AG08395 (cell line): ENCODE data around the gene MTMR1.

ENCODE experiments used
- DNase-seq: peaks from one replicate; pipeline ENCODE4 v3.0.0; 2012; ENCODE audit warnings: mixed read lengths, low spot score

Gene MTMR1

DNA sequence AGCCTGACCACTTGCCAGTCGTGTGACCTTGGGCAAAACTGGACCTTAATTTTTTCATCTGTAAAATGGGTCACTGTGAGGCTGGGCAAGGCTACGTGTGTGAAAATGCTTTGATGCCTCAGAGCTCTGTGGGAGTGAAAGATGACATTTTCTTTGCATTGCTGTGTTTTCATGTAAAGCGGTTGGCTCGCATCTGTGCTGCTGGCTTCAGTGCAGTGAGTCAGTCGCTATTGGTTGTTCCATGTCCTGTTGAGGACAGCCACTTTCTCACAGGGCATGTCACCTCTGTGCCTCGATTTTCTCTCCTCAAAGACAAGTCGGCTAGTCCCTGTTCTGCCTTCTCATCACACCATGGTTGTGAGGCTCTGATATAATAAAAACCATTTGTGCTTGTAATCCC is 4.4 kb downstream of the MTMR1 start:
- no peak for DNase-seq

DNA sequence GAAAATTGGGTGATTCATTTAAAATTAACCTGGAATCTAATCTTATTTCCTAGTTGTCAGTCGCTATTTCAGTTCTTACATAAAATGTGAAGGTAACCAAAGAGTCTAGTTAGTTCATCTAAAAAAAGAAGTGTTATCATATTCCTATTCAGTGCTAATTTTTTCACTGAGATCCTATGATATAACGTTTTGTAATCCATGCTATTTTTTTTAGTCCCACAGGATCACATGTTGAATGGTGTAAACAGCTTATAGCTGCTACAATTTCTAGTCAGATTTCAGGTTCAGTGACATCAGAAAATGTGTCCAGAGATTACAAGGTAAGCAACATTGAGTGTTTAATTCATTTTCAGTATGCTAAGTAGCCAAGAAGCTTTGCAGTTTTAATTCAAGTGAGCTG is 5.8 kb downstream of the MTMR1 start:
- no peak for DNase-seq

DNA sequence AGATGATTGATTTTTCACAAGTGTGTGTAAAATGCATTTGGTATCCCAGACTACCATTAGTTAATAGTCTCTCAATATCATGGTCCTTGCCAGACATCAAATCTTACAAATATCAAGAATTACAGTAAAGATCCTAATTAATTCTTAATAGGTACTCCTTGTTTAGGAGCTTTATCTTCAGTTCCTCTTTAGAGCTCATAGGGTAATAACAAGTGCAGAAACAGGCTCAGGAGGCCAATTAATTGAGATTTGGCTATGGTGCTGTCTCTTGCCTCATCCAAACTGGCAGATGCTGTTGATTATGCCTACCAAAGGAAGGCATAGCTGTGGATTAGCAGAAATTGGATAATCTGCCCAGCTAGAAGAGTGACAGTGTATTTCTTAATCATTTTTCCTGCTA is 6.9 kb downstream of the MTMR1 start:
- no peak for DNase-seq

DNA sequence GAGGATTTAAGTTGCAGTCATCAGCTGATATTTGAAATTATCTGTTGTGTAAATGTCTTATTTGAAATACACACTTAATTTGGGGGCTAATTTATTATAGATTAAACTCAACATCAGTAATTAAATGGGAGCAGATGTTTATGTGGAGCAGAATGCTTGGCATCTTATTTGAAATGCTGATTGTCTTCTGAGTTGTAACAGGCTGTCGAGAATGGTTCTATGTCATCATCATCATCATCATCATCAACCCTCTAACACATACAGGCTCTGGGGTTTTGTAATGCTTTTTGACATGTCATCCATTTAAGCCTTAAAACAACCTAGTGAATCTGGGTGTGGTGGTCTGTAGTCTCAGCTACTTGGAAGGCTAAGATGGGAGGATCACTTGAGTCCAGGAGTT is 8.2 kb downstream of the MTMR1 start:
- DNase-seq = no peak

DNA sequence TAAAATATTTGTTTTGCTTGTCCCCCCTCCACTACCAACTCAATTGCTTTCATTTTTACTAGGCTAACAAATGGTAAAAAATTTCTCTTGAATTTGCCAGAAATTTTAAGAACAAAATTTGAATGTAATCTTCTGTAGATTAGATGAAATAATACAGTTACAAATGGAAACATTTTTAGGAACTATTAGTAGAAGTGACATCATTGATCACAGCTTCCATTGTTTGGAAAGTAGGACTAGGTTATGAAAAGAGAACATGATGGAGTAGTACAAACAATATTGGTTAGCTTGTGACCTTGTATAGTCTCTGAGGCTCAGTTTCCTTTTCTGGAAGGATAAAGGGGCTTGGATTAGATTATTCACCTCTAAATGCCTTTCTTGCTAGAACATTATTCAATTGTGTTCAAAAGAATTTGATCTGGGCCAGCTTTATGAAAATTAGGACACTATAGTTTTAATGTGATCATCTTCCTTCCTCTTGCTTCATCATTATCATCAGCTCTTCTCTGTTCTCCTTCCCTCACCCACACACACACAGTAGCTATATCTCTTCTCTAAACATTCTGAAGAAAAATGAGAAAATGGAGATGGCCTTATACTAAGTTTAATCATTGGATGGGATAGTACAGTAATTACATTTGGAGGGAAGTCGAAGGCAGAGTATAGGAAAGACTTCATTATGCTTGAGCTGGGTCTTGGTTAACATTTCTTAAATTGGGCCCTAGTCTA is 9.9 kb downstream of the MTMR1 start:
- no peak for DNase-seq

DNA sequence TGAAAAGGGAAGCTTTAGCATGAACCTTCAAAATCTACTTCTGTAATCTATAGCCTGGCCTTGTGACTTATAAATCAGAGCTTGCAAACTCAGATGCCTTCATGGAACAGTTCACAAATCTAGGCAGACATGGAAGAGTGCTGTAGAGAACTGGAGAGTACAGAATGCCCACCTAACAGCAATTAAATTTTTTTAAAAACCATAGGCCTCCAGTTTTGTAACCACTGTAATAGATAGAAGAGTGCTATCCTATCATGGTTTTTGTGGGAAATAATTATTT is 10.4 kb downstream of the MTMR1 start:
- no peak for DNase-seq

DNA sequence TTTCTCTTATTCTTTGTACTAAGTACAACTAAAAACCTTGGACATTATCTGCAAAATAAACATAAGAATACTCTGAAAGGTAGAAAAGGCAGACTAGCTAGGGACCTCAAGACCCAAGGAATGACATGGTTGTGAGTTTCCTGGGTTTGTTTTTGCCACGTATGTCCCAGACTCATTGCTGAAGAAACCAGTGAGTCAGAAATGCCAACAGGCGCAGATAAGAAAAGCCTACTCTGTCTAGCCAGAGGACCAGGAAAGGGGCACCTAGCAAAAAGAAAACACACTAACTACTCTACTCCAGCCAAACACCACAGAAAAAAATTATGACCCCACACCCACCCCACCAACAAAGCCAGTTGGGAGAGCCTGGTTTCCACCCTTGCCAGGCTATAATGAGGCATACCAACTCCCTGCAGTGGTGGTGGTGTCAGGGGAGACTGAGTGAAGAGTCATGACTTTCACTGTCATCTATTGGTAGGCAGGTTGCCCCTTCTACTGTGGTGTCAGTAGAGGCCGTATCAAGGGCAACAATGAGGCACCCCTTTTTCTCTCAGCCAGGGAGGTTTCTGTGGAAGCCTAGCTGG is 10.9 kb downstream of the MTMR1 start:
- no peak for DNase-seq

DNA sequence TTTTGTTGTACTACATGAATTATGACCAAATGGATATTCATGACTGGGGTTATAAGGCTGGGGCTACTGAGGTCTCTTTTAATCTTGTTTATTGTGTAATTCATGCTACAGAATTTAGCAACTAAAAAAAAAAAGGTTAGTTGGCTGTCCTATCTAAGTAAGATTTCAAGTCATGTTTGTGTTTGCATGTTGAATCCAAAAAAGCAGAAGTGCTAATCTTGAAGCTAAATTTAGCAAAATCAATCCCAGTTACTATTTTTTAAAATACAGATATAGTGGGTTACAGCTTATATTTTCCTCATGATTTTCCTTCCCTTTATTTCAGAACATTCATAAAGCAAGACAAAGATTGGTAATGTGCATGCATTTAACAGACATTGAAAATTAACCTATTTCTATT is 19.4 kb downstream of the MTMR1 start:
- no peak for DNase-seq

DNA sequence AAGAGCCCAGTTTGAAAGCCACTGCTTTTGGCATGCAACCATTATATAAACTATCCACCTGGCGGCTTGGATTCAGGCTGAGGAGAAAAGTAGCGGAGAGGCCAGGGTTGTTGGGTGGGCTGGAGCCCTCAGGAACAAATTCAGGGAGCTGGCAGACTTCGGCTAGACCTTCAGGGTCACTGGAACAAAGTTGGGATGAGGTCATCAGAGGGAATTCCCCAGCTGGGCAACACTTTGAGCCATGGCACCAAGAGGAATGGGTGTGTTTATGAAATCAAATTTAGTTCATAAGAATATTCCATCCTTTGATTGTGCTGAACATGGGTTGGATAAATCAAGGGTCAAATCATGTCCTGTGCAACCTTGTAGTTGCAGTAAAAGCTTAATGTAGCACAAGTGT is 22.0 kb downstream of the MTMR1 start:
- no peak for DNase-seq

DNA sequence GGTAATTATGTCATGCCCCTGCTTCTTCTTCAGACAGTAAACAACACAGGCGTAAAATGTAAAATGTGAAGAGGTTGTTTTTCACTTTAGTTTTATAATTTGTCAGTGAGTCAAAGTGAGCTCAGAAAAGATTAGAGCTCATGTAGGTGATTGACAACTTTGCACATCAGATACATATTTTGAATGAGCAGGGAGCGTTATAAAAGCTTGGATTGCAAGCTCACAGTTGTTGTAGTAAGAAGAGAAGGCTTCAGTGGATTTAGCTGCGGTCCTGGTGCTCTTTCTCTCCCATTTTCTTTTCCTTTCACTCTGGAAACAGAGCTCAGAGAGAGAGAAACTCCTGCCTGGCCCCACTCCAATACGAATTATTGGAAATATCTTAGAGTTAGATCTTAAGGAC is 26.4 kb downstream of the MTMR1 start:
- DNase-seq = no peak

DNA sequence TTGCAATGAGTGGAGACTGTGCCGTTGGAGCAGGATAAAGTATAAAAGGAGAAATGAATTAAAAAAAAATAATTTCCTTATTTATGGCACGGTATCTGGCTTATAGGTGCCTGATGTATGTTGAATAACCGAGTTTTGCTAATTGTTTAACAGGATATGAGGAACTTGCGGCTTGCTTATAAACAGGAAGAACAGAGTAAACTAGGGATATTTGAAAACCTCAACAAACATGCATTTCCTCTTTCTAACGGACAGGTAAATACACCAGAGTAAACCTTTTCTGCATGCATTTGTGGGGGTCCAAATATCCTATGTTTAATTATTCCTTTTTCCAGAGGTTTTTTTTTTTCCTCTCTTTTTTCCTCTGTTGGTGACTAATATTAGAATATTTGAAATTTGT is 36.8 kb downstream of the MTMR1 start:
- DNase-seq = no peak

DNA sequence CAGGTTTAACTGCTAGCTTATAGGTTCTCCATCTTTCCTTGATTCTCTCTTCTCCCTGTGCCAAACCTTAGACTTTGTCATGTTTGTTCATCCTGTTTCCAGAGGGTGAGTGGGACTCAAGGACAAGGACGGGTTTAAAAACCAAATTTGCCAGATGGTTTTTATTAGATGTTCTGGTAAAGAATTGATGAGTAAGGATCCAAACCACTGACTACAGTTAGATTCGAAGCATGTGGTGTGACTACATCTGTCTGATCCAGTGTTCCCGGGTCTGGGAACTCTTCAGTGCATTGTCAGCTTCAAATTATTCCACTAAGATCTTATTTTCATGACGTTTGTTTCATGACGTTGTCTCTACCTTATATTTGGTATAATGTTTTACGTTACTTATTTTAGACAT is 37.5 kb downstream of the MTMR1 start:
- peak; percentile 77 for DNase-seq

DNA sequence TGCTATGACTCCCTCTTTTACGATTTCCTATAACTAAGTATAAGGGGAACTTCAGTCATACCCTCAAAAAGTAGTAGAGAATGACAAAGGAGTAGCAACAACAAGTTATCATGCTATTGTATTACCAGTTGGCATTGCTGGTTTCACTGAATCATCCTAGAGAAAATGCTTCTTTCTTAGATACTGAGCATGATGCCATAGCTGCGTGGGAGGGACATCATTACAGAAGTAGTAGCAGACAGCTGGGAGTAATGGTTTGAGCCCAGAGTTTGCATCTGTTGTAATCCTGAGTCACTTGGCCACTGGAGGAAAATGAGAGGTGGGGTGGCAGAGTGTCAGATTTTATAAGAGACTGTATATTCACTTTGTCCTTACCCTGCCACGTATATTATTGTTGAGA is 38.6 kb downstream of the MTMR1 start:
- DNase-seq = peak; percentile 88

DNA sequence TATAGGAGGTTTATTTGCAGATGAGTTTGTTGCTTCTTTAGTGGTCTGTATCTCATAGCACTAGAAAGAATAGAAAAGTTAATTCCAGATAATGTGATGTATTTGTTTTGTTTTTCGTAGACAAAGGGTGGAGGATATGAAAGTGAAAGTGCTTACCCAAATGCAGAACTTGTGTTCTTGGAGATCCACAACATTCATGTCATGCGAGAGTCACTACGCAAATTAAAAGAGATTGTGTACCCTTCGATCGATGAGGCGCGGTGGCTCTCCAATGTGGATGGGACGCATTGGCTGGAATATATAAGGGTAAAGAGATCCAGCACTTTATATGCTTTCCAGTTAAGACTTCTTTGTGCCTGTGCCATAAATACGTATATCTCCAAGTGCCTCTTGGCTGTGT is 43.3 kb downstream of the MTMR1 start:
- DNase-seq = no peak

DNA sequence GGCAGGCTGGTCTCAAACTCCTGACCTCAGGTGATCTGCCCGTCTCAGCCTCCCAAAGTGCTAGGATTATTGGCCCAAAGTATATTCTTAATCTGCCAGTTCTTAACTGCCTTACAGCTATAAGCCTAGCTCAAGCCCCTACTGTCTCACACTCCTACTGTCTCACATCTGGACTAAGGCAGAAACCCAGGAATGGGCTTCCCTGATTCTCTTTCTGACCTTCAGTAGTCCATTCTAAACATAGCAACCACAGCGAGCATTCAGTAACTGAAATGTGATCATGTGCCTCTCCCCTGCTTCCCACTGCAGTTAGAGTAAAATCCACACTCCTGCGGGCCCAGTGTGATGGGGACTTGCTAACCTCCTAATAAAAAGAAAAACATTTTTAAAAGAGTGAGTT is 58.9 kb downstream of the MTMR1 start:
- no peak for DNase-seq

DNA sequence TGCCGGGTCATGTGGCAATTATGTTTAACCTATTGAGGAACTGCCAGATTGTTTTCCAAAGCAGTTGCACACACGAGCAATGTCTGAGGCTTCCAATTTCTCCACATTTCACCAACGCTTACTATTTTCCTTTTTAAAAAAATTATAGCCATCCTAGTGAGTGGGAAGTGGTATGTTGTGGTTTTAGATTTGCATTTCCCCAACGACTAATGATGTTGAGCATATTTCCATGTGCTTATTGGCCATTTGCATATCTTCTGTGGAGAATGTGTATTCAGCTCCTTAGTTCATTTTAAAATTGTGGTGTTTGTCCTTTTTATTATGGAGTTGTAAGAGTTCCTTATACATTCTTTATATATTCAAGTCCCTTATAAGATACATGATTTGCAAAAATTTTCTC is 60.2 kb downstream of the MTMR1 start:
- no peak for DNase-seq

DNA sequence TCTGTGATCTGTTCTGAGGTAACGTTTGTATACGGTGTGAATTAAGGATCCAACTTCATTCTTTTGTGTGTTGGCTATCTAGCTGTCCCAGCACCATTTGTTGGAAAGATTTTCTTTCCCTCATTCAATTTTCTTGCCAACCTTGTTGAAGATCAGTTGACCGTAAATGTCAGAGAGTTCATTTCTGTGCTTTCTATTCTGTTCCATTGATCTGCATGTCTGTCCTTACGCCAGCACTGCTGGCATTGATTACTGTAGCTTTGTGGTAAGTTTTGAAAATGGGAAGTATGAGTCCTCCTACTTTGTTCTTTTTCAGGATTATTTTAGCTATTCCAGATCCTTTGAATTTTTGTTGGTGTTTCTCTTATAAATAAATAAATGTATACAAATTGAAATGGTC is 60.8 kb downstream of the MTMR1 start:
- DNase-seq = no peak

DNA sequence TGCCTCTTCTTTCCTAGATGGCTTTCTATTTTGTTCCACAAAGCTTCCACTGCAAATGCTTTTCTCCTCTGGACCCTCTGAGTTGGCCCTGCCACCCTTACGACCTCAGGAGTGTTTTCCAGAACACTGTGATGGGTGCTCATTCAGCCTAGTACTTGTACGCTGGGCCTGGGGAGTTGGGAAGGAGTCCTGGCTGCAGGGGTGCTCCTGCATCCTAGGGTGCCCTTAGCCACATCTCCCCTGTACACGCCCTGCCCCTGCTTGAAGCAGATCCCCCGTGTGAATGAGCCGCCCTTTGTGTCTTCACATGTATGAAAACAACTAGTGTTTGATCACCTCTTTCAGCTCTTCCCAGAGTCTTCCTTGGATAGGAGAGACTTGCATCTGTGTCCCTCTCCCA is 64.2 kb downstream of the MTMR1 start:
- DNase-seq = no peak

DNA sequence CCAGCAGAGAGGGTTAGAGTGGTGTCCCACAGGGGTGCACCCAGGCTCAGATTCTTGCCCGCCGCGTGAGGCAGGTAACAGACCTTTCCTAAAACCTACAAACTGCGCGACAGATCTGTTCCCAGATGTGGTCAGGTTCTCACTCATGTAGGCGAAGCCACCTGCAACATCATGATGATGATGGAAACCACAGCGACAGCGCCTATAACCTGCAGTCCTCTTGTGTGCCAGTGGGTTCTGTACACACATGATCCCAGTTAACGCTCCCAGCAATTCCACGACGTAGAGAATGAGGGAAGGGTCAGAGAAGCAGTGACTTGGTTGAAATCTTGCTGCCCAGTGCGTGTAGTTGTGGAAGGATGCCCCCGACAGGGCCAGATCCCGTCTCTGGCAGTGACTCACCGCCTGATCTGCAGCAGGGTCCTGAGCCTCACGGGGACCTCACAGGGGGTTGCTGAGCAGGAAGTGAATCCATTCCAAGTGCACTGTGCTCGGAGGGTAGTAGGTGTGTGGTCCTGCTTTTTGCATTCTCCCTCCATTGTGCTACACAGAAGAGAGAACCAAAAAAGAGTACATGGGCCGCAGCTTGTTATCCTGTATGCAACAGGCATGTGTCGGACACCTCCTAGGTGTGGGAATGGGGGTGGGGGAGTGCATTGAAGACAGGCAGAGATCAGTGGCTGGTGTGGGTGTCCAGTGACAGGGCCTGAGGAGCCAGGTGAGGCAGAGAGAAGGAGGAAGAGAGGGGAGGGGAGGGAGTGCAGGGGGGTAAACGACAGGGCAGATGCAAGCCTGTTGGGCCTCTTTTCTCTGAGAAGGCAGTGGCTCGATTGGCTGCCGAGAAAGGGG is 66.6 kb downstream of the MTMR1 start:
- no peak for DNase-seq

DNA sequence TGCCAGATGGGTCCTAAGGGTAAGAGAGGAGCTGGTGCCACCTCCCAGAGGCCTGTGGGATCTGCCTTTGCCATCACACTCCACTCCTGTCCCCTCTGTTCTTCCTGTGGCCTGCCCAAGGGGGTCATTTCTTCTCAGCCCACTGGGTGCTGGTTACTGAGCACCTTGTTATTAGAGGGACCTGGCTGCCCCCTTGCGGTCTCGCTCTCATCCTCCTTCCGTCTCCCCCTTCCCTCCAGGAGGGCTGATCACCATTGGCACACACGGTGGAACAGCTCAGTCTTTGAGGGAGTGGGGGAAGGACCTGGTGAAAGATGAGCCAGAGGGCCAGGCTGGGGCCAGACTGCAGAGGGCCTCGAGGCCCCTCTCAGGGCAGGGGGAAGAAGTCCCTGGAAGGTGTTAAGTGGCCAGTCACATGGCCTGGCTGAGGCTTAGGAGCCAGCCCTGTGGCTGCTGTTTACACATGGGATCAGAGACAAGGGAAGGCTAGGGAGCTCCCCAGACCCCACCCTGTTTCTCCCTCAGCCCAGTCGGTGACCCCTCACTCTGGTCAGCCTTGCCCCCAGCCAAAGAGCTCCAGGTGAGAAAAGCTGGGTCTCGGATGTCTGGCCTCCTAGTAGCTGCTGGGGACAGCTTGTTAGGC is 68.1 kb downstream of the MTMR1 start:
- DNase-seq = no peak

DNA sequence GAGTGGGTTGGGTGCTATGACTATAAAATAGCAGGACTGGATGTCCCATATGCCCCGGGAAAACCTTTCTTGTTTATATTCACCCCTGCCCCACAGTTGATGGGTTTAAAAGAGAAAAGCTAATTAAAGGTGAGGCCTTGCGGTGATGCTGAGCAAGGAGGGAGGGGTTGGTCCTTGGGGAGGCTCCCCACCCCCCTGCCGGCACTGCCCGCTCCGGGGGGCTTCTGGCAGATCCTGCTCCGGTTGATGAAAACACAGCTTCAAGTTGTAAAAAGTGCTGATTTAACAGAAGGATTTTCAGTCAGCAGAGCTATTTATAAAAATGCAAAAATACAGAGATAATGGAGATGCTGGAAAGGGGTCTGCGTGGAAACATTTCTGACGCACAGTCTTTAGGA is 68.6 kb downstream of the MTMR1 start:
- no peak for DNase-seq

DNA sequence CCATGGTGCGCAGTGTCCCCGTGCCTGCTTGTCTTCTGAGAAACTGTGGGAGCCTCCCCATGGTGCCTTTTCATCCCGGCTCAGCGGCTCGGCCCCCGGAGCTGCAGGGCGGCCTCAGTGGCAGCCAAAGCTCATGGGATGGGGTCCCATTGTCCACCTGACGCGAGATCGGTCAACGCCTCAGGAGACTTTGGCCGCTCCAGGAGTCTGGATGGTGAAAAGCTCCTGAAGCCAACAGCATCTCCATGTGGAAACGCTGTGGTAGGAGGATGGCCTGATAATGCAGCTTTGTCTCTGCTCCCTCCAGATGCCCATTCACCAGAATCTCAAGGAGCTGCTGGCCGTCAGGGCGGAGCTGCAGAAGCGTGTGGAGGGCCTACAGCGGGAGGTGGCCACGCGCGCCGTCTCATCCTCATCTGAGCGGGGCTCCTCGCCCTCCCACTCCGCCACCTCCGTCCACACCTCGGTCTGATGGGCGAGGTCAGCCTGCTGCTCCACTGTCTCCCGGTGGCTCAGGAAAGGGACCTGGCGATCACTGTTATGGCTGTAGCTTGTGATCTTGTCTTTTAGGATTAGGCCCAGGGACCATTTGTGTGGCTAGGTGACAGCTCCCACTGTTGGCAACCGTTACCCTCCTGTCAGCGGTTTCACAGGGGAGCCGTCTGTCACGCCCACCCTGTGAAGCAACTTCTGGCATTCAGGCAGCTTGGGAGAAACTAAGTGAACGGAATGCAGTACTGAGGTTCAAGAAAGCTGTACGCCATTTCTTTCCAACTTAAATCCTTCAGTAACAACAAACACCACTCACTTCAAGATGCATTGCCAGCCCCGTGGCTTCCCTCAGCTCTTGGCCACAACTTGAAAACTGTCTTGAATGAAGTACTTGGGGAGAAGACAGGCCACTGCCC is 69.3 kb downstream of the MTMR1 start:
- DNase-seq = no peak
